ENCODE data around the gene KRTAP10-2.

DNA sequence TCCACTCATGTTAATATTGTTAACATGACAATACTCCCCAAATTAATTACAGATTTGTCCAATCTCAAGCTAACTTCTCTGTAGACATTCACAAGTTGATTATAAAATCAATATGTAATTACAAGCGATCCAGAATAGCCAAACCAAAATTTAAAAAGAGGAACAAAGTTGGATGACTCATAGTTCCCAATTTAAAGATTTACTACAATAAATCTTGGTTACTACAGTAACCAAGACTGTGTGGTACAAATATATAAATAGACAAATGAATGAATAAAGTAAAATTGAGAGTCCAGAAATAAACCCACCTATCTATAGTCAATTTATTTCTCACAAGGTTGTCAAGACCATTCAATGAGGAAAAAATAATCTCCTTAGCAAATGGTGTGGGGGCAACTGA is 15.1 kb upstream of the KRTAP10-2 start:
- TF ChIP-seq, protein P1, sequence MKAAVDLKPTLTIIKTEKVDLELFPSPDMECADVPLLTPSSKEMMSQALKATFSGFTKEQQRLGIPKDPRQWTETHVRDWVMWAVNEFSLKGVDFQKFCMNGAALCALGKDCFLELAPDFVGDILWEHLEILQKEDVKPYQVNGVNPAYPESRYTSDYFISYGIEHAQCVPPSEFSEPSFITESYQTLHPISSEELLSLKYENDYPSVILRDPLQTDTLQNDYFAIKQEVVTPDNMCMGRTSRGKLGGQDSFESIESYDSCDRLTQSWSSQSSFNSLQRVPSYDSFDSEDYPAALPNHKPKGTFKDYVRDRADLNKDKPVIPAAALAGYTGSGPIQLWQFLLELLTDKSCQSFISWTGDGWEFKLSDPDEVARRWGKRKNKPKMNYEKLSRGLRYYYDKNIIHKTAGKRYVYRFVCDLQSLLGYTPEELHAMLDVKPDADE (IDR thresholded peaks at IDR 0.05), result no peak
- TF ChIP-seq, protein P2, sequence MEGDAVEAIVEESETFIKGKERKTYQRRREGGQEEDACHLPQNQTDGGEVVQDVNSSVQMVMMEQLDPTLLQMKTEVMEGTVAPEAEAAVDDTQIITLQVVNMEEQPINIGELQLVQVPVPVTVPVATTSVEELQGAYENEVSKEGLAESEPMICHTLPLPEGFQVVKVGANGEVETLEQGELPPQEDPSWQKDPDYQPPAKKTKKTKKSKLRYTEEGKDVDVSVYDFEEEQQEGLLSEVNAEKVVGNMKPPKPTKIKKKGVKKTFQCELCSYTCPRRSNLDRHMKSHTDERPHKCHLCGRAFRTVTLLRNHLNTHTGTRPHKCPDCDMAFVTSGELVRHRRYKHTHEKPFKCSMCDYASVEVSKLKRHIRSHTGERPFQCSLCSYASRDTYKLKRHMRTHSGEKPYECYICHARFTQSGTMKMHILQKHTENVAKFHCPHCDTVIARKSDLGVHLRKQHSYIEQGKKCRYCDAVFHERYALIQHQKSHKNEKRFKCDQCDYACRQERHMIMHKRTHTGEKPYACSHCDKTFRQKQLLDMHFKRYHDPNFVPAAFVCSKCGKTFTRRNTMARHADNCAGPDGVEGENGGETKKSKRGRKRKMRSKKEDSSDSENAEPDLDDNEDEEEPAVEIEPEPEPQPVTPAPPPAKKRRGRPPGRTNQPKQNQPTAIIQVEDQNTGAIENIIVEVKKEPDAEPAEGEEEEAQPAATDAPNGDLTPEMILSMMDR (conservative IDR thresholded peaks at IDR 0.05; ENCODE audit: low read depth in 2 of 2), result no peak
- no peak for TF ChIP-seq EZH2phosphoT487 (IDR thresholded peaks at IDR 0.05; ENCODE audit: unreplicated experiment)
- no peak for TF ChIP-seq EZH2 (IDR thresholded peaks at IDR 0.05; ENCODE audit: low read depth, unreplicated experiment)
- TF ChIP-seq, protein P3, sequence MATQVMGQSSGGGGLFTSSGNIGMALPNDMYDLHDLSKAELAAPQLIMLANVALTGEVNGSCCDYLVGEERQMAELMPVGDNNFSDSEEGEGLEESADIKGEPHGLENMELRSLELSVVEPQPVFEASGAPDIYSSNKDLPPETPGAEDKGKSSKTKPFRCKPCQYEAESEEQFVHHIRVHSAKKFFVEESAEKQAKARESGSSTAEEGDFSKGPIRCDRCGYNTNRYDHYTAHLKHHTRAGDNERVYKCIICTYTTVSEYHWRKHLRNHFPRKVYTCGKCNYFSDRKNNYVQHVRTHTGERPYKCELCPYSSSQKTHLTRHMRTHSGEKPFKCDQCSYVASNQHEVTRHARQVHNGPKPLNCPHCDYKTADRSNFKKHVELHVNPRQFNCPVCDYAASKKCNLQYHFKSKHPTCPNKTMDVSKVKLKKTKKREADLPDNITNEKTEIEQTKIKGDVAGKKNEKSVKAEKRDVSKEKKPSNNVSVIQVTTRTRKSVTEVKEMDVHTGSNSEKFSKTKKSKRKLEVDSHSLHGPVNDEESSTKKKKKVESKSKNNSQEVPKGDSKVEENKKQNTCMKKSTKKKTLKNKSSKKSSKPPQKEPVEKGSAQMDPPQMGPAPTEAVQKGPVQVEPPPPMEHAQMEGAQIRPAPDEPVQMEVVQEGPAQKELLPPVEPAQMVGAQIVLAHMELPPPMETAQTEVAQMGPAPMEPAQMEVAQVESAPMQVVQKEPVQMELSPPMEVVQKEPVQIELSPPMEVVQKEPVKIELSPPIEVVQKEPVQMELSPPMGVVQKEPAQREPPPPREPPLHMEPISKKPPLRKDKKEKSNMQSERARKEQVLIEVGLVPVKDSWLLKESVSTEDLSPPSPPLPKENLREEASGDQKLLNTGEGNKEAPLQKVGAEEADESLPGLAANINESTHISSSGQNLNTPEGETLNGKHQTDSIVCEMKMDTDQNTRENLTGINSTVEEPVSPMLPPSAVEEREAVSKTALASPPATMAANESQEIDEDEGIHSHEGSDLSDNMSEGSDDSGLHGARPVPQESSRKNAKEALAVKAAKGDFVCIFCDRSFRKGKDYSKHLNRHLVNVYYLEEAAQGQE (IDR thresholded peaks at IDR 0.05; ENCODE audit: unreplicated experiment), result no peak
- TF ChIP-seq CREB1 (CRISPR knock-in tag; IDR thresholded peaks at IDR 0.05; ENCODE audit: low read depth), result no peak

All from GM23338 (cell line).